OCI-LY1 (cell line): Measurements from ENCODE around the gene RASGRF1.

Experiments
- EZH2 ChIP-seq: fragments of 200-600 bp; sonication (generic), shearing (Covaris generic); IDR thresholded peaks from 2 replicates; pipeline ENCODE4 v1.8.0; 2017; ENCODE audit warnings: borderline replicate concordance, mixed run types, mild to moderate bottlenecking, antibody characterized with exemption, low read length, moderate library complexity, mixed read lengths
- TF ChIP-seq, protein P1 (sequence below): fragments of 200-600 bp; sonication (generic), shearing (Covaris generic); IDR thresholded peaks from 2 replicates; pipeline ENCODE4 v1.5.1; 2017; ENCODE audit warnings: mild to moderate bottlenecking, antibody characterized with exemption, low read length, moderate library complexity, mixed read lengths

DNA sequence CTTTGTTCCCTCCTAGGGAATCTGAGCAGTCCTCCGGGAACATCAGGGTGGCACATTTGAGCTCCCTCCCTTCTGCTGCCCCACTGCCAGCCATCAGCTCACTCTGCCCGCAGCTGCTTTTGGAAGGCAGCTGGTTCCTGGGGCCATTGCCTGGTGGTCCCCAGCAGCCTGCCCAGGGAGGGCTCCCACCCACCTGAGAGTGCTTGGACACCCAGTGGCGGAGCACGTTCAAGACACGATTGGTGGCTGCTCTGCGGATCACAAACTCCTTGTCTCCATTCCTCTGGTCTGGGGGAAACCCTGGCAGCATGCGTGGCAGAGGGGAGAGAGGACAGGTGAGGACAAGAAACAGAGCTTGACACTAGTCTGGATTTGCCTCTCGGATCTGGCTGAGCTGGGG is 92.1 kb downstream of the RASGRF1 start:
- TF ChIP-seq, protein P1, sequence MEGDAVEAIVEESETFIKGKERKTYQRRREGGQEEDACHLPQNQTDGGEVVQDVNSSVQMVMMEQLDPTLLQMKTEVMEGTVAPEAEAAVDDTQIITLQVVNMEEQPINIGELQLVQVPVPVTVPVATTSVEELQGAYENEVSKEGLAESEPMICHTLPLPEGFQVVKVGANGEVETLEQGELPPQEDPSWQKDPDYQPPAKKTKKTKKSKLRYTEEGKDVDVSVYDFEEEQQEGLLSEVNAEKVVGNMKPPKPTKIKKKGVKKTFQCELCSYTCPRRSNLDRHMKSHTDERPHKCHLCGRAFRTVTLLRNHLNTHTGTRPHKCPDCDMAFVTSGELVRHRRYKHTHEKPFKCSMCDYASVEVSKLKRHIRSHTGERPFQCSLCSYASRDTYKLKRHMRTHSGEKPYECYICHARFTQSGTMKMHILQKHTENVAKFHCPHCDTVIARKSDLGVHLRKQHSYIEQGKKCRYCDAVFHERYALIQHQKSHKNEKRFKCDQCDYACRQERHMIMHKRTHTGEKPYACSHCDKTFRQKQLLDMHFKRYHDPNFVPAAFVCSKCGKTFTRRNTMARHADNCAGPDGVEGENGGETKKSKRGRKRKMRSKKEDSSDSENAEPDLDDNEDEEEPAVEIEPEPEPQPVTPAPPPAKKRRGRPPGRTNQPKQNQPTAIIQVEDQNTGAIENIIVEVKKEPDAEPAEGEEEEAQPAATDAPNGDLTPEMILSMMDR = no peak
- TF ChIP-seq EZH2 = no peak
